Neural crest cell (in vitro differentiated cells): ENCODE results near the gene SCAI. TPM values are rescaled to one million over a fixed set of nuclear protein-coding genes. Genes with fewer than 3 reads are reported as not detected.

ENCODE experiments used
- DNase-seq: peaks from one replicate; pipeline ENCODE4 v3.0.0; 2021; ENCODE audit warnings: low read depth, mixed read lengths, low spot score
- H3K27ac Mint-ChIP-seq: one replicate; pipeline ENCODE4 v1.8.0; 2021; ENCODE audit warnings: mild to moderate bottlenecking, mixed read lengths; ENCODE audit not compliant: unreplicated experiment
- H3K27me3 Mint-ChIP-seq: 2 replicates; pipeline ENCODE4 v1.8.0; 2021; ENCODE audit warnings: low read depth, mild to moderate bottlenecking, mixed read lengths
- H3K36me3 Mint-ChIP-seq: 2 replicates; pipeline ENCODE4 v1.8.0; 2021; ENCODE audit warnings: low read depth, mild to moderate bottlenecking, mixed read lengths
- H3K4me1 Mint-ChIP-seq: 2 replicates; pipeline ENCODE4 v1.8.0; 2021; ENCODE audit warnings: mixed read lengths
- H3K4me3 Mint-ChIP-seq: one replicate; pipeline ENCODE4 v1.8.0; 2021; ENCODE audit warnings: mild to moderate bottlenecking, mixed read lengths
- H3K9me3 Mint-ChIP-seq: 2 replicates; pipeline ENCODE4 v1.8.0; 2021; ENCODE audit warnings: mixed read lengths
- total RNA-seq: library from RNA; stranded (reverse); gene quantifications from 2 replicates; pipeline ENCODE4 v1.2.1, GENCODE V29; 2021
- TF ChIP-seq, protein P1 (sequence below): fragments of 200-600 bp; sonication (generic); conservative IDR thresholded peaks from 2 replicates; pipeline ENCODE4 v1.5.0; 2021; ENCODE audit warnings: antibody characterized with exemption, mild to moderate bottlenecking

Gene SCAI
- total RNA-seq, 1 donor from 2014 or later = 13.1 TPM

DNA sequence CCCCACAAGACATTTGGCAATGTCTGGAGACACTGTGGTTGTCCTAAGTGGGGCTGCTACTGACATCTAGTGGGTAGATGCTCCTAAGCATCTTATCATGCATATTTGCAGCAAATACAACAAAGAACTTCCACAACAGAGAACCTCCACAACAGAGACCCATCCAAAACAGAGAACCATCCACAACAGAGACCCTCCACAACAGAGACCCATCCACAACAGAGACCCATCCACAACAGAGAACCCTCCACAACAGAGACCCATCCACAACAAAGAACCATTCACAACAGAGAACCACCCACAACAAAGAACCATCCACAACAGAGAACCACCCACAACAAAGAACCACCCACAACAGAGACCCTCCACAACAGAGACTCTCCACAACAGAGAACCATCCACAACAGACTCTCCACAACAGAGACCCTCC is 248.6 kb downstream of the SCAI start:
- TF ChIP-seq, protein P1, sequence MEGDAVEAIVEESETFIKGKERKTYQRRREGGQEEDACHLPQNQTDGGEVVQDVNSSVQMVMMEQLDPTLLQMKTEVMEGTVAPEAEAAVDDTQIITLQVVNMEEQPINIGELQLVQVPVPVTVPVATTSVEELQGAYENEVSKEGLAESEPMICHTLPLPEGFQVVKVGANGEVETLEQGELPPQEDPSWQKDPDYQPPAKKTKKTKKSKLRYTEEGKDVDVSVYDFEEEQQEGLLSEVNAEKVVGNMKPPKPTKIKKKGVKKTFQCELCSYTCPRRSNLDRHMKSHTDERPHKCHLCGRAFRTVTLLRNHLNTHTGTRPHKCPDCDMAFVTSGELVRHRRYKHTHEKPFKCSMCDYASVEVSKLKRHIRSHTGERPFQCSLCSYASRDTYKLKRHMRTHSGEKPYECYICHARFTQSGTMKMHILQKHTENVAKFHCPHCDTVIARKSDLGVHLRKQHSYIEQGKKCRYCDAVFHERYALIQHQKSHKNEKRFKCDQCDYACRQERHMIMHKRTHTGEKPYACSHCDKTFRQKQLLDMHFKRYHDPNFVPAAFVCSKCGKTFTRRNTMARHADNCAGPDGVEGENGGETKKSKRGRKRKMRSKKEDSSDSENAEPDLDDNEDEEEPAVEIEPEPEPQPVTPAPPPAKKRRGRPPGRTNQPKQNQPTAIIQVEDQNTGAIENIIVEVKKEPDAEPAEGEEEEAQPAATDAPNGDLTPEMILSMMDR = peak; percentile 49
- H3K4me1 Mint-ChIP-seq = peaks cover 11% of the 10 kb centered on the region
- peaks cover 17% of the 10 kb centered on the region for H3K36me3 Mint-ChIP-seq
- H3K27me3 Mint-ChIP-seq = no peaks in the 10 kb centered on the region
- no peak for DNase-seq
- no peak overlapping the region for H3K4me3 Mint-ChIP-seq
- H3K9me3 Mint-ChIP-seq = no peaks in the 10 kb centered on the region
- peak overlapping the region; percentile 98 for H3K27ac Mint-ChIP-seq

DNA sequence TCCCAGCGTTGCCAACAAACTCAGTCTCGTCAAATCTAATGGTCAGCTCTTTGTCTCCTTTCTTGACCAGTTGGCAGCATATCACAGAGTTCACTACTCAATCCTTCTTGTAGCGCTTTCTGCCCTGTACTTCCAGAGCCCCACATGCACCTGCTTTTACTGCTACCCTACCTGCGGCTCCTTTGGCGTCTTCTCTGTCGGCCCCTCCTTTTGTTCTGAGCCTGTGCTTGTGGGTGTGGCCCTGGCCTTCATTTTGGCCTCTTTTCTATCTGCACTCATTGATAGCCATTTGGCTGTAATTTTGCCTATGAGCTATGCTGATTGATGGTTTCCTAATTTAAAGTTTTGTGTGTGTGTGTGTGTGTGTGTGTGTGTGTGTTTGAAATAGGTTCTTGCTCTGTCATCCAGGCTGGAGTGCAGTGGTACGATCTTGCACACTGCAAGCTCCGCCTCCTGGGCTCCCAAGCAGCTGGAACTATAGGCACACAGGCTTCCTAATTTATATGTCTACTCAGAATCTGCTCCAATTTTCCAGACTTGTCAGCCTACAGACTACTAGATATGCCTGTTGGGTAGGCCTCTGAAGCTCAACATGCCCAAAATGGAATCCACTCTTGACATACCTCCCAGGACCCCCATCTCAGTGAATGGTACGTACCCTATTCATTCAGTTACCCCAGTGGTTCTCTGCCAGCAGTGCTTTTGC is 249.1 kb downstream of the SCAI start:
- Mint-ChIP-seq H3K4me1 (peaks cover 11% of the 10 kb centered on the region), H3K9me3 (no peaks in the 10 kb centered on the region), H3K4me3 (no peak overlapping the region), H3K36me3 (peaks cover 20% of the 10 kb centered on the region), H3K27me3 (no peaks in the 10 kb centered on the region), H3K27ac (peak overlapping the region; percentile 98)
- TF ChIP-seq, protein P1 = no peak
- no peak for DNase-seq

Other genes starting within 250 kb of the SCAI start
- 15.9 and 18.7 TPM in 2 replicates for gene GOLGA1, start 202.4 kb downstream of the SCAI start, total RNA-seq
- 45.3 and 46.2 TPM in 2 replicates for gene PPP6C, start 46.3 kb upstream of the SCAI start, total RNA-seq
- 26.6 and 27.5 TPM in 2 replicates for gene RABEPK, start 57.0 kb upstream of the SCAI start, total RNA-seq
- 175 and 182 TPM in 2 replicates for gene HSPA5, start 97.8 kb upstream of the SCAI start, total RNA-seq
- gene GAPVD1, start 118.3 kb upstream of the SCAI start, total RNA-seq = 41.3 and 45.5 TPM in 2 replicates